Measurements from ENCODE around the gene NAA40.

Gene NAA40

GRCh38 chr11:63938479-63939396 is at the start of gene NAA40:
Gene NAA40 (plus strand): TSS chr11:63939002. CDS start chr11:63939097, 95 bp downstream.
- DNase-seq: peak; percentile 94

GRCh38 chr11:63889344-63889743 is 49.5 kb upstream of the NAA40 start:
- DNase-seq: no peak

GRCh38 chr11:63890368-63890767 is 48.4 kb upstream of the NAA40 start:
- DNase-seq: no peak

GRCh38 chr11:63892228-63892627 is 46.6 kb upstream of the NAA40 start:
- DNase-seq: no peak

- DNase-seq: no peak
These were observed 45.4 kb upstream of the NAA40 start for GRCh38 chr11:63893355-63893754.

GRCh38 chr11:63896071-63896470 is 42.7 kb upstream of the NAA40 start:
- DNase-seq: peak; percentile 75

GRCh38 chr11:63897459-63898146 is 41.2 kb upstream of the NAA40 start:
- DNase-seq: no peak

GRCh38 chr11:63901660-63902059 is 37.1 kb upstream of the NAA40 start:
- DNase-seq: no peak

GRCh38 chr11:63903884-63904283 is 34.9 kb upstream of the NAA40 start:
- DNase-seq: no peak

- no peak for DNase-seq
These were observed 34.1 kb upstream of the NAA40 start for GRCh38 chr11:63904743-63905142.

- DNase-seq: no peak
These were observed 33.6 kb upstream of the NAA40 start for GRCh38 chr11:63905179-63905578.

- no peak for DNase-seq
These were observed 32.7 kb upstream of the NAA40 start for GRCh38 chr11:63906087-63906486.

GRCh38 chr11:63906585-63906984 is 32.2 kb upstream of the NAA40 start:
- DNase-seq: no peak

- no peak for DNase-seq
These were observed 31.7 kb upstream of the NAA40 start for GRCh38 chr11:63907063-63907462.

GRCh38 chr11:63907808-63908530 is 30.8 kb upstream of the NAA40 start:
- DNase-seq: no peak

- DNase-seq: no peak
These were observed 30.0 kb upstream of the NAA40 start for GRCh38 chr11:63908631-63909401.

- DNase-seq: no peak
These were observed 29.0 kb upstream of the NAA40 start for GRCh38 chr11:63909591-63910506.

GRCh38 chr11:63910675-63911074 is 28.1 kb upstream of the NAA40 start:
- DNase-seq: no peak

GRCh38 chr11:63911440-63911839 is 27.4 kb upstream of the NAA40 start:
- no peak for DNase-seq

- no peak for DNase-seq
These were observed 26.9 kb upstream of the NAA40 start for GRCh38 chr11:63911876-63912275.

GRCh38 chr11:63912678-63913077 is 26.1 kb upstream of the NAA40 start:
- no peak for DNase-seq

Measured in DMS79 (cell line).